Endometrial microvascular endothelial cells (primary cell): Measurements from ENCODE around the gene SPG11. TPM values are rescaled to one million over a fixed set of nuclear protein-coding genes. Genes with fewer than 3 reads are reported as not detected.
"Not testable (repeated sequence)": the region's sequence is repeated elsewhere in the genome, so short reads cannot be mapped to it uniquely, and the experiment has no call there.

Experiments
- in situ Hi-C: cut with HindIII; loops from 2 replicates; pipeline ENCODE4 v1.10.0; 2017; ENCODE audit warnings: low sequenced_read_pairs, low pct_unique_long_range_greater_than_20kb; ENCODE audit errors: inconsistent ontology term
- total RNA-seq: library from RNA; depleted of rRNA; stranded (reverse); fragments of >200 nt; gene quantifications from one replicate; pipeline ENCODE4 v1.2.3, GENCODE V29; 2015; ENCODE audit errors: inconsistent ontology term

The SPG11 gene
- total RNA-seq, 1 donor from 2014 or later, result 19.8 TPM

DNA sequence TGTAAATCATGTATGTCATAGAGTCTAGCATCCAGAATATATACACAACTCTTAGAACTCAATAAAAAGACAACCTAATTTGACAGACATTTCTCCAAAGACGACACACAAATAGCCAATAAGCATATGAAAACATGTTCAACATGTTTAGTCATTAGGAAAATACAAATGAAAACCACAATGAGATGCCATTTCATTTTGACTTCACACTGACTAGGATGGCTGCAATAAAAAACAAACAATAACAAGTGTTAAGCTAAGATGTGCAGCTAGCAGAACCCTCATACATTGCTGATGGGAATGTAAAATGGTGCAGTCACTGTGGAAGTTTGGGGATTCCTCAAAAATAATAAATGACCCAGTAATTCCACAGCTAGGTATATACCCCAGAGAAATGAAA is 16.4 kb downstream of the SPG11 start:
- in situ Hi-C loops, result no loop called here

DNA sequence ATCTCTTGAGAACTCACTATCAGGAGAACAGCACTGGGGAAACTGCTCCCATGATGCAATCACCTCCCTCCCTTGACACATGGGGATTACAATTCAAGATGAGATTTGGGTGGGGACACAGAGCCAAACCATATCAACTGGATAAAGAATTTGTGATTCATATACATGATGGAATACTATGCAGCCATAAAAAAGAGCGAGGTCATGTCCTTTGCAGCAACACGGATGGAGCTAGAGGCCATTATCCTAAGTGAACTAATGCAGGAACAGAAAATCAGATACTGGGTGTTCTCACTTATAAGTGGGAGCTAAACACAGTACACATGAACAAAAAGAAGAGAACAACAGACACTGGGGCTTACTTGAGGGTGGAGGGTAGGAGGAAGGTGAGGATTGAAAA is 17.0 kb downstream of the SPG11 start:
- in situ Hi-C loops, result no loop called here

DNA sequence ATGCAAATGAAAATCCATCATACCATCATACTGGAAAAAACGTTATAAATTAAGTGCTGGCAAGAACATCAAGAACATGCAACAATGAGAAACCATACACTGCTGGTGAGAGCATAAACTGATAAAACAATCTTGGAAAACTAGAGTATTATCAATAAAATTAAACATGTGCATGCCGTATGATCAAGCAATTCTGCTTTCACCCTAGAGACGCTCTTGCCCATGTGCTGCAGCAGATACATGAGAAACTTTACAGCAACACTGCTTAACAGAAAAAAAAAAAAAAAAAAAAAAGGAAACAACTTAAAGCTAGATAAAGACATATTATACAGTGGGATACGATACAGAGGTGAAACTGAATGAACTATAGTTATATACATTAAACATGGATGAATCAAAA is 21.8 kb downstream of the SPG11 start:
- in situ Hi-C loops, result no loop called here

DNA sequence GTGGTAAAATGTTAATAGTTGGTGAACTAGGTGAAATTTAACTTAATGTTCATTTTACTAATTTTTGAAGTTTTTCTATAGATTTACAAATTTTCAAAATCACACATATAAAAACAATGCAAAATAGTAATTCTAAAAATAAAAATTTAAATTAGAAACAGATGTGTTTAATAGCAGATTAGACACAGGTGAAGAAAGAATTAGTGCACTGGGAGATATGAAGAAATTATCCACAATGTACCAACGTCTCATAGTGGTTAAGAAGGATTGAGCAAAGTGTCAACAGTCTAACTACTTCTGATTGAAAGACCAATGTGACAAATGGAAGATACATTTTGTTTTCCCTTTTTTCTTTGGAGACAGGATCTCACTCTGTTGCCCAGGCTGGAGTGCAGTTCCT is 26.5 kb downstream of the SPG11 start:
- in situ Hi-C loops, result no loop called here

DNA sequence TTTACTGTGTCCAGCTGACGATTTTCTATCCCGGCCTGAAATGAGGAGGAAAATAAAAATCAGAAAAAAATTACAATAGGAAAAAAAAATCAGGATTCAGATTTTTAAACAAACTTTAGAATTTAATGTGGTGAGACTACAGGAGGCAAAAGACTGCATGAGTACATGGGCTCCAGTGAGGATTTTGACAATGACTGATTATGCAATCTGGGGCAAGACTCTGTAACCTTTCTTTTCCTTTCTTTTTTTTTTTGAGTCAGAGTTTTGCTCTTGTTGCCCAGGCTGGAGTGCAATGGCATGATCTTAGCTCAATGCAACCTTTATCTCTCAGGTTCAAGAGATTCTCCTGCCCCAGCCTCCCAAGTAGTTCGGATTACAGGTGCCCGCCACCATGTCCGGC is 29.9 kb downstream of the SPG11 start:
- in situ Hi-C loops, result no loop called here

DNA sequence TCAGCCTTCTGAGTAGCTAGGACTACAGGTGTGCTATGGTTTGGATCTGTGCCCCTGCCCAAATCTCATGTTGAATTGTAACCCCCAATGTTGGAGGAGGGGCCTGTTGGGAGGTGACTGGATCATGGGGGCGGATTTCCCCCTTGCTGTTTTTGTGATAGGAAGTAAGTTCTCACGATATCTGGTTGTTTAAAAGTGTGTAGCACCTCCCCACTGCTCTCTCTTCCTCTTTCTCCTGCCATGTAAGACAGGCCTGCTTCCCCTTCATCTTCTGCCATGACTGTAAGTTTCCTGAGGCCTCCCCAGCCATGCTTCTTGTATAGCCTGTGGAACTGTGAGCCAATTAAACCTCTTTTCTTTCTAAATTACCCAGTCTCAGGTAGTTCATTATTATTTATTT is 38.2 kb downstream of the SPG11 start:
- in situ Hi-C loops, result not testable (repeated sequence)

DNA sequence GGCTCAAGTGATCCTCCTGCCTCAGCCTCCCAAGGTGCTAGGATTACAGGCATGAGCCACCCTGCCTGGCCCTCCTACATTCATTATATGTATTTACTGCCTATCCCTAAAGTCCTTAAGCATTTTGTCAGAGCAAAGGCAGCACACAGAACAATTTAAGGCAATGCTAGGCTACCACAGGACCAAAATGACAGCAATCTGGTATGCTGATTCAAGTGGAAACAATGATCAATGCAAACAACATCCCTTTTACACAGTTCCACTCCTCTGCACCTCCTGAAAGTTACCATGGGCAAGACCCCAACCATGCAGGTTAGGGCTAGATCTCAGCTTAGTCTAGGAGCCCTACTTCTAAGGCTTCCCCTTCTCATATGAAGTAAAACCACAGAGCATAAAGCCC is 40.3 kb downstream of the SPG11 start:
- in situ Hi-C loops, result no loop called here

DNA sequence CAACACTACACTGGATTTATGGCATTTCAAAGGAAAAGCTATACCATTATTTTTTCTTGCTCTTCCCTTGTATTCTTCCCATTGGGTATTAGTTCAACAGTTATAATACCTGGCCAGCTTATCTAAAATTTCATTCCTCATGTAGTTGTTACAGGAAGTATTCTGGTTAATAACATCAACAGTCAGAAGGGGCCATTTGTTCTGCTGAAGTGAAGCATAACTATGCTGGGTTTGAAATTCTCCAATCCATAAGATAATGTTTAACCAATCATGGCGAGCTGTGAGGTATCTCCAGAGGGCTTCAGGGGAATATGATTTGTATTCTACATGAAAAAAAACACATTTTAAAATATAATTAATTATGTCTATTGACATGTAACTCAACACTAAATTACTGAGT is 43.4 kb downstream of the SPG11 start:
- in situ Hi-C loops, result no loop called here

DNA sequence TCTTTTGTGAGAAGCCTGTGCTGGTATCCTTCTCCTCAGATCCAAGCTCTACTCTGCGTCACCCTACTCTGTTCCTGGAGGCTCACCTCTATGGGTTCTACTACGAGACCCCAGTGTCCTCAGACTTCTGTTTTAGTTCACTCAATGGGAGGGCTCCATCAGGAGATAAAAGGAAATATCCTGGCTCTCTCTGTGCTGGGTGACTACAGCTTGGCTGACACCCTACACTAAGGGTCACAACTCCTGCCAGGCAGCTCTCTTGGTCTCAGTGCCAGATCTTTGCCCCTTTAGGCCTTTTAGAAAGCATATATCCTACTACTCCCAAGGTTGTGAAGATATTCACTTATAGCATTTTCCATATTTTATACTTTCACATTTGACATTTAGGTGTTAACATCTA is 46.5 kb downstream of the SPG11 start:
- in situ Hi-C loops, result no loop called here

DNA sequence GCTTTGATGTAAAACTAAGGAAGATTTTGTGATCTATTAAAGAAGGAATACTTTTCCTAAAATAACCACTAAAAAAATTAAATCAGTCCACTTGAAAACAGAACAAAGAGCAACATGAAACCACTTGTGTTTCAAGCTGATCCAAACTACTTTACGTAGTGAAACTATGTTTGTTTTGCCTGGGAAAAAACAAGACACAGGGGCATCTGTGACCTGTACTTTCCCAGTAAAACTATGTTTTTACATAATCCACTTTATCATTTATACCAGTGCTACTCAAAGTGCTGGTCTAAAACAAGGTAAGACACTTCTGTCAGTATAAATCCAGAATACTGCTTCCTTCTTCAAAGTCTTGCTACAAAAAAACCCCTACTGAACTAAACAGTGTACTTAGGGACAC is 56.7 kb downstream of the SPG11 start:
- in situ Hi-C loops, result no loop called here

DNA sequence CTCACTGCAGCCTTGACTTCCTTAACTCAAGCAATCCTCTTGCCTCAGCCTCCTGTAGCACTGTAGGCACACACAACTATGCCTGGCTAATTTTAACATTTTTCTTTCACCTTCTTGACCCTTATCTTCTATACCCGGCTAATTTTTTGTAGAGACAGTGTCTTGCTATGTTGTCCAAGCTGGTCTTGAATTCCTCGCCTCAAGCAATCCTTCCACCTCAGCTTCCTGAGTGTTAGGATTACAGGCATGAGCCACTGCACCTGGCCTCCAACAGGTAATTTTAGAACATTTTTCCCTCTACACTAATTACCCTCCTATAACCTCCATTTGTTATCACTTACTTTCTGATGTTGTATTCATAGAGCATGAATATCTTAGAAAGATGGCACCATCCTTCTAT is 60.3 kb downstream of the SPG11 start:
- in situ Hi-C loops, result no loop called here

DNA sequence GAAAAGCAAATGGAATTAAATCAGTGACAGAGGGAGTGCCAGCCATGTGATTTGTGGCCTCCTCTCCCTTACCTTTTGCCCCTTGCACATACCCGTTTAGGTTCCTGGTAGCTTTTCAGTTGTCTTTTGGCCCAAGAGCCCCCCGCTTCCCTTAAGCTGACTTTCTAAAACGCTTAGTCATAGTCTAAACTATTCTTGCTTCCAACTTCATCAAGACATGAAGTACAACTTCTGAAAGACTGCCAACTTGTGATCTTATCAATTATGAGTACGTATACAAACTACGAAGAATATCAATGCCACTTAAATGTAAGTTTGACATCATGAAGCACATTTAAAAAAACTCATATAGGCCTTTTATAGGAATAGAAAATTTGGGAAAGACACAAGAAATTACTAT is 64.6 kb downstream of the SPG11 start:
- in situ Hi-C loops, result no loop called here

DNA sequence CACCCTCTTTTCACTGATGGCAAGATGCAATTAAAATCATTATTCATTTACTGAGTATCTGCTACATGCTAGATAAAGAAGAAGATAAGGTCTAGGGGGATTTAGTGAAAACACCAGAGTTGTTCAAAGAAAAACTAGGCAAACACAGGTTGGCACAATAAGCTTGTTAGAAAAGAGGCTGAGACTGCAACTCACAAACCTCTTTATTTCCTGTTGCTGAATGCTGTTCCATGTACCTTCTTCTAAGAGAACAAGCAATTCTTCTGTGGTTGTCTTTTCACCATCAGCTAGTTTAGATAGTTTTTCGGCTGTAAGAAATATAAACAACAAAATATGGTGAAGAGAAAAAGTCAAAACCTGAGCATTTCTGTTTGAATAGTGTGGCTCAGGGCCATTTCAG is 65.4 kb downstream of the SPG11 start:
- in situ Hi-C loops, result no loop called here

DNA sequence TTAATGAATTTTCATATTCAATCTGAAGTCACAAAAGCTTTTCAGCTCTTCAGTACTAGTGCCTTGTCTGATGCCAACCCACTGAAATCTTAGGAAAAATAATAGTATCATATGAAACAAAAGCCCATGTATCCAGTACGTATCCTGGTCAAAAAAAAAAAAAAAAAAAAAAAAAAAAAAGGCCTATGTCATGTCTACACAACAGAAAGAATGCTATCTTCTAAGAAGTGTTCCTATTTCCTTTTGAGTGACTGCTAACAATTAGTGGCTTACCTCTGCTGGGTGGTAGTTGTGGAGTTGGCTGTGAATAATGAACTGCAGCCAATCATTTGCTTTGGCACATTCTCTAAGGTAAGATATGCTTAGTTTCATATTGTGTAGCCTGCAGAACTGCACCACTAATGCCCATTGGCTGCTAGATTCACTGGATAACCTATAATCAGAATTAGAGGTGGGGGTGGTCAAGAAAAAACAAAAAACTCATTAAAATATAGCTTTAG is 66.9 kb downstream of the SPG11 start:
- in situ Hi-C loops, result no loop called here

DNA sequence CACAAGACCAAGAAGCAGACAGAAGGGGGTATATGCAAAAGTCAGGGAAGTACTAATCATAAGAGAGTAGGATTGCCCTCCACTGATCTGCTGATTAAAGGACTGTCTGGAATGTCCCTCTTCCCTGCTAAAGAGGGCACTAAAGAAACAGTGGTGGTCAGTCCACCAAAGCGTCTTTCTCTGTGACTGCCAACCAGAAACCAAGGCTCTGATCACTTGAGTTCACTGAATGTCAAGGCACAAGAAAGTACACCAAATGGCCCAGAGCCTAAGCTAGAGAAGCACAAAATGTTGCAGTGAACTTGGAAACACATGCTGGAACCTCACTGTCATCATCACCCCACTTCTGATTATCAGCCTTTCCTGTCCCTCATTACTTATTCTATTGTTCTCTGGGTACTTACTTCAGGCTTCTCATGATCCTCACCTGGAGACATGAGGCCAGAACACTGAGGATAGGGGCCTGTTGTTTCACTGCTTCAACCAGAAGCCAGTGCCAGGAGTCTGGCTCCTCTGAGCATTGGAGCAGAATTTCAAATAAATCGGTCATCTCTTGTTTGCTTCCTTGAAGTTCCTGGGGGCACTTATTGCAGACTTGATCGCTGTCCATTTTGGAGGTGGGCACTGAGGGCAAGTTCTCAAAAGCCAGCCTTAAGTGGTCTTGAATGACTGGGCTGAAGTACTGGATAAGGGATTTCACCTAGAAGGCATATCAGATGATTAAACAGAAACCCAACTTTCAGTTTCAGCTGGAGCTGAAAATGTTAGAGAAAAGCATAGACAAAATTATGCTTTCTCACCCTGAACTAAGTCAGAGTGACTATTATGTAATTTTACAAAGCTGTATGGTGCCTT is 67.6 kb downstream of the SPG11 start:
- in situ Hi-C loops, result no loop called here

DNA sequence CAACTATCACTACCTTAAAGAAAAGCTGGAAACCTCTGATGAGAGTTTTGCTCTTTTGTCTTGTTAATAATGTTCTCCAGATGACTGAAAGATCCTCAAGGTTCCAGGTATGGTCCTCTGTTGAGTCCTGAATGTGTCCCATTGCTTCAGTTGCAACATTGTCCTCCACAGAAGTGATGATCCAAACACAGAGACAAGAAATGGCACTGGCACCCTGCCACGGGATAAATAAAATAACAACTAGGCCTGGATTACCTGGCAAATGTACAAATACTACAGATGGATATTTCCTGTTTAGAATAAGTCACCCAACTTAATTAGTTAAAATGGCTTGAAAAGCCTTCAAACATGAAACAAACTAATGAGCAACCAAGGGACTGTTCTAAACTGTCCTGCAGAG is 68.2 kb downstream of the SPG11 start:
- in situ Hi-C loops, result no loop called here

DNA sequence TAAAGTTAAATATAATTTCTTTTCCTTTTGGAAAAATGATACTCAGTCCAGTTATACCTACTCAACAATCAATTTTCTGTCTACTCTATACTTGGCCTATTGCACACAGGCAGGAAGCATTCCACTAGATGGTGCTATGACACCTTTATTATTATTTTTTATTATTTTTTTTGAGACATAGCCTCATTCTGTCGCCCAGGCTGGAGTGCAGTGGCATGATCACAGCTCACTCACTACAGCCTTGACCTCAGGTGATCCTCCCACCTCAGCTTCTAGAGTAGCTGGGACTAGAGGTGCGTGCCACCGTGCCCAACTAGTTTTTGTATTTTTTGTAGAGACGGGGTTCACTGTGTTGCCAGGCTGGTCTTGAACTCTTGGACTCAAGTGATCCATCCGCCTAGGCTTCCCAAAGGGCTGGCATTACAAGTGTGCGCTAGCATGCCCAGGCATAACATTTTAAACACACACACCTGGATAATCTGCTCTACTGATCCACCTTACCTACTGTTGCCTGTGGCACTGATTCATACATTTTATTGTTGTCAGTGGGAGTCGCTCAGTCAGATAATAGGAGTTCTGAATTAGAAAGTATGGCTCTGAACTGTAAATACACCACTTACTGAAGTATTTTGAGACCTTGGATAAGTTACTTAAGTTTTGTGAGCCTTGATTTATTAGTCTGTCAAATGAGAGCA is 70.3 kb downstream of the SPG11 start:
- in situ Hi-C loops, result no loop called here

DNA sequence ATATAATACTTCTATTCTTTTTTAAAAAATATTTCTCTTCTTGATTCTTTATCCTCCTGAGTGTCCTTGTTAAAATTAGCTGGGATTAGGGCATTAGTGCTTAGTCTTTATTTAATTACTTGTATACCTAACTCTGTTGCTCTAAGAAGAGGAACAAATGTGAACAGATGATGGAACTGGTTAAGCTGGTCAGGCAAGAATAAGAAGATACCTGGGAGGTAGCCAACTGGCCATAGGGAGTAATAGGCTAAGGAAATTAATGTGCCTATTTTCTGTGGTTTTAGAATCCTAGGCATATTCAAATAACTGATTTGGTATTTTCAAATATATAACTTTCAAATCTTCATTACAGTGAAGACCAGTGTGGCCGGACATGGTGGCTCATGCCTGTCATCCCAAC is 72.1 kb downstream of the SPG11 start:
- in situ Hi-C loops, result no loop called here

DNA sequence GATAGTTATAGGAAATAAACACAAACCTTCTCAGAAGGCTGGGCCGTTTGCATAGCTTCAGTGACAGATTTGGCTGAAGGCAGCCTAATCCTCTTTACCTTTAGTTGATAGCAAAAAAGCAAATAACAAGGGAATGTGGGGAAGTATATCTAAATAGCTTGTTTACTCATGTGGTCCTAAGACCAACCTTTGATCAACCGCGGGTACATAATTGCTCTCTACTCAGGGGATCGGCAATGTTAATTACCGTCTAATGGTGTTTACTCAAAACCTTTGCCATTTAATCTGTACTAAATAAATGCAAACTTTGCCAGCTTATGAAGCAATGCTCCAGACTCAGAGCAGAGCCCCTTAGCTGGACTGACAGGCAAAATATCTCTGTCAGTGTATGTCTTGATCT is 74.9 kb downstream of the SPG11 start:
- in situ Hi-C loops, result no loop called here

DNA sequence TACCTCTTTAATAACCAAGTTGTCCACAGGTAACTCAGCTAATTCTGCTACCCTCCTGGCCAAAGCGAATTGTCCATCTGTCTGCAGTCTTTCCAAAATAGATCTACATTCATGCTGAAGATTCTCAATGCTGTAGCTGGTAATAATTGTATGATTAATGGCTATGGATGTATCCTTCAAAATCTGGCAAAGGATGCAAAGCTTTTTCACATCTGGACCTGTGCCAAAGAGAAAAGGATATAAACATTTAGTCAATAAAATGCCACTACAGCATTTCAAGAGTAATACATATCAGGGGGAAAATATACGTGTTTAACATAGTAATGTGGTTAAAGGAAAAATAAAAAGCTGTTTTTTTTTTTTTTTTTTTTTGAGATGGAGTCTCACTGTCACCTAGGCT is 77.8 kb downstream of the SPG11 start:
- in situ Hi-C loops, result no loop called here
